GM21529 (cell line): Measurements from ENCODE around the gene CDKN1C.

Experiments used
- ATAC-seq: cut with Tn5 transposase; IDR thresholded peaks from one replicate; pipeline ENCODE4 v1.9.1; 2021; ENCODE audit not compliant: unreplicated experiment

Gene CDKN1C

GRCh38 chr11:2890466-2891294 lies 5.1 kb upstream of the CDKN1C start:
- ATAC-seq, result no peak

GRCh38 chr11:2889362-2890273 lies 4.0 kb upstream of the CDKN1C start:
- no peak for ATAC-seq

- ATAC-seq, result no peak
These were observed 2.8 kb upstream of the CDKN1C start for GRCh38 chr11:2888266-2888968.

GRCh38 chr11:2887515-2888195 lies 2.1 kb upstream of the CDKN1C start:
- ATAC-seq, result no peak

GRCh38 chr11:2886936-2887335 lies 1.4 kb upstream of the CDKN1C start:
- ATAC-seq, result no peak

- ATAC-seq, result peak; percentile 5
These were observed 768 bp upstream of the CDKN1C start for GRCh38 chr11:2886191-2886894.

- ATAC-seq, result no peak
These were observed 428 bp downstream of the CDKN1C start for GRCh38 chr11:2885017-2885677.

- no peak for ATAC-seq
These were observed 1.4 kb downstream of the CDKN1C start for GRCh38 chr11:2883979-2884815.

- ATAC-seq, result no peak
These were observed 2.0 kb downstream of the CDKN1C start for GRCh38 chr11:2883640-2883978.

- no peak for ATAC-seq
These were observed 3.0 kb downstream of the CDKN1C start for GRCh38 chr11:2882396-2883110.

GRCh38 chr11:2881981-2882375 lies 3.6 kb downstream of the CDKN1C start:
- ATAC-seq, result no peak

GRCh38 chr11:2881076-2881980 lies 4.2 kb downstream of the CDKN1C start:
- ATAC-seq, result no peak

GRCh38 chr11:2880646-2881045 lies 4.9 kb downstream of the CDKN1C start:
- no peak for ATAC-seq

GRCh38 chr11:2878782-2879181 lies 6.8 kb downstream of the CDKN1C start:
- ATAC-seq, result no peak

GRCh38 chr11:2877474-2877873 lies 8.1 kb downstream of the CDKN1C start:
- no peak for ATAC-seq

GRCh38 chr11:2874963-2875362 lies 10.6 kb downstream of the CDKN1C start:
- ATAC-seq, result no peak

GRCh38 chr11:2870969-2871680 lies 14.4 kb downstream of the CDKN1C start:
- no peak for ATAC-seq
